Neural cell (in vitro differentiated cells): ENCODE results near the gene USP34. TPM values are rescaled to one million over a fixed set of nuclear protein-coding genes. Genes with fewer than 3 reads are reported as not detected.

Source experiments
- H2AFZ ChIP-seq: fragments of 200-600, 300-800 bp; sonication (generic), shearing (Covaris generic); 2 replicates; pipeline ENCODE4 v1.6.0; 2014; ENCODE audit warnings: low read depth, mild to moderate bottlenecking, antibody characterized with exemption, low read length, moderate library complexity
- H3F3A ChIP-seq: fragments of 200-600 bp; shearing (Covaris generic); 2 replicates; pipeline ENCODE4 v1.6.1; 2016; ENCODE audit warnings: mild to moderate bottlenecking, moderate library complexity, mixed read lengths, antibody characterized with exemption, low read length; ENCODE audit not compliant: insufficient read depth, poor library complexity, severe bottlenecking
- H3K27ac ChIP-seq: fragments of 200-600, 300-800 bp; sonication (generic), shearing (Covaris generic); 2 replicates; pipeline ENCODE4 v1.5.1; 2014; ENCODE audit warnings: mild to moderate bottlenecking, low read length, moderate library complexity
- H3K27me3 ChIP-seq: fragments of 300-800, 200-600 bp; sonication (generic), shearing (Covaris generic); 2 replicates; pipeline ENCODE4 v1.6.0; 2014; ENCODE audit warnings: mild to moderate bottlenecking, low read depth, low read length, moderate library complexity; ENCODE audit not compliant: insufficient read depth
- H3K36me3 ChIP-seq: fragments of 300-800, 200-600 bp; sonication (generic), shearing (Covaris generic); 2 replicates; pipeline ENCODE4 v1.5.1; 2014; ENCODE audit warnings: mild to moderate bottlenecking, antibody characterized with exemption, low read length, moderate library complexity; ENCODE audit not compliant: insufficient read depth
- H3K4me2 ChIP-seq: fragments of 300-800, 200-600 bp; sonication (generic), shearing (Covaris generic); 2 replicates; pipeline ENCODE4 v1.6.0; 2014; ENCODE audit warnings: mild to moderate bottlenecking, low read length
- H3K4me3 ChIP-seq: fragments of 300-800, 200-600 bp; sonication (generic), shearing (Covaris generic); 2 replicates; pipeline ENCODE4 v1.5.1; 2014; ENCODE audit warnings: mild to moderate bottlenecking, low read length, moderate library complexity
- H3K79me2 ChIP-seq: fragments of 200-600 bp; shearing (Covaris generic); replicated peaks from 2 replicates; pipeline ENCODE4 v1.6.0; 2014; ENCODE audit warnings: mild to moderate bottlenecking, low read length, moderate library complexity; ENCODE audit not compliant: insufficient read depth
- H3K9ac ChIP-seq: fragments of 300-800, 200-600 bp; sonication (generic), shearing (Covaris generic); 2 replicates; pipeline ENCODE4 v1.6.1; 2016; ENCODE audit warnings: mild to moderate bottlenecking, low read length, mixed read lengths
- H3K9me2 ChIP-seq: fragments of 200-600 bp; shearing (Covaris generic); 2 replicates; pipeline ENCODE4 v1.6.1; 2016; ENCODE audit warnings: mild to moderate bottlenecking, low read length, mixed read lengths; ENCODE audit not compliant: insufficient read depth
- H3K9me3 ChIP-seq: fragments of 200-600, 300-800 bp; sonication (generic), shearing (Covaris generic); 2 replicates; pipeline ENCODE4 v1.6.1; 2016; ENCODE audit warnings: mild to moderate bottlenecking, mixed run types, low read length, moderate library complexity, mixed read lengths
- H4K20me1 ChIP-seq: fragments of 200-600 bp; shearing (Covaris generic); 2 replicates; pipeline ENCODE4 v1.6.1; 2016; ENCODE audit warnings: mild to moderate bottlenecking, mixed run types; ENCODE audit not compliant: insufficient read depth
- CTCF ChIP-seq: fragments of 450-650 bp; IDR thresholded peaks from 2 replicates; pipeline ENCODE4 v1.5.1; 2014; ENCODE audit warnings: antibody characterized with exemption, mild to moderate bottlenecking, moderate library complexity; ENCODE audit not compliant: poor library complexity, severe bottlenecking
- EP300 ChIP-seq: fragments of 450-650 bp; conservative IDR thresholded peaks from 2 replicates; pipeline ENCODE4 v1.6.1; 2014; ENCODE audit warnings: antibody characterized with exemption, mild to moderate bottlenecking, moderate library complexity; ENCODE audit not compliant: poor library complexity, severe bottlenecking
- EZH2 ChIP-seq: fragments of 200-600, 300-800 bp; shearing (Covaris generic), sonication (generic); IDR thresholded peaks from 2 replicates; pipeline ENCODE4 v1.6.1; 2014; ENCODE audit warnings: antibody characterized with exemption, low read length, borderline replicate concordance, mild to moderate bottlenecking; ENCODE audit not compliant: insufficient read depth, poor library complexity, severe bottlenecking
- MXI1 ChIP-seq: fragments of 450-650 bp; conservative IDR thresholded peaks from 2 replicates; pipeline ENCODE4 v1.6.1; 2014; ENCODE audit warnings: antibody characterized with exemption, mild to moderate bottlenecking; ENCODE audit not compliant: poor library complexity, severe bottlenecking
- POLR2AphosphoS5 ChIP-seq: IDR thresholded peaks from 2 replicates; pipeline ENCODE4 v1.6.1; 2012
- RAD21 ChIP-seq: fragments of 450-650 bp; conservative IDR thresholded peaks from 2 replicates; pipeline ENCODE4 v1.6.1; 2014; ENCODE audit warnings: antibody characterized with exemption, mild to moderate bottlenecking, moderate library complexity
- SMC3 ChIP-seq: fragments of 450-650 bp; conservative IDR thresholded peaks from 2 replicates; pipeline ENCODE4 v1.6.1; 2014; ENCODE audit warnings: antibody characterized with exemption, mild to moderate bottlenecking, moderate library complexity; ENCODE audit not compliant: poor library complexity
- TAF1 ChIP-seq: IDR thresholded peaks from 2 replicates; pipeline ENCODE4 v1.6.1; 2012; ENCODE audit warnings: low read depth
- polyA plus RNA-seq: library from polyadenylated mRNA; depleted of rRNA; stranded (reverse); fragments of >200 nt; gene quantifications from 2 replicates; pipeline ENCODE4 v1.2.3, GENCODE V29; 2014
- TF ChIP-seq, protein P1 (sequence below): IDR thresholded peaks from 2 replicates; pipeline ENCODE4 v1.6.1; 2012; ENCODE audit warnings: borderline replicate concordance

Gene USP34
- polyA plus RNA-seq, 1 donor from 2014 or later, result 87.9 TPM

- H3K27ac ChIP-seq, result no peak overlapping the region
- H3K4me2 ChIP-seq, result no peak overlapping the region
- TF ChIP-seq POLR2AphosphoS5, result no peak
- no peak for TF ChIP-seq EZH2
- no peak for TF ChIP-seq MXI1
- TF ChIP-seq SMC3, result no peak
- TF ChIP-seq TAF1, result no peak
- TF ChIP-seq EP300, result no peak
- no peak for TF ChIP-seq RAD21
- TF ChIP-seq, protein P1, sequence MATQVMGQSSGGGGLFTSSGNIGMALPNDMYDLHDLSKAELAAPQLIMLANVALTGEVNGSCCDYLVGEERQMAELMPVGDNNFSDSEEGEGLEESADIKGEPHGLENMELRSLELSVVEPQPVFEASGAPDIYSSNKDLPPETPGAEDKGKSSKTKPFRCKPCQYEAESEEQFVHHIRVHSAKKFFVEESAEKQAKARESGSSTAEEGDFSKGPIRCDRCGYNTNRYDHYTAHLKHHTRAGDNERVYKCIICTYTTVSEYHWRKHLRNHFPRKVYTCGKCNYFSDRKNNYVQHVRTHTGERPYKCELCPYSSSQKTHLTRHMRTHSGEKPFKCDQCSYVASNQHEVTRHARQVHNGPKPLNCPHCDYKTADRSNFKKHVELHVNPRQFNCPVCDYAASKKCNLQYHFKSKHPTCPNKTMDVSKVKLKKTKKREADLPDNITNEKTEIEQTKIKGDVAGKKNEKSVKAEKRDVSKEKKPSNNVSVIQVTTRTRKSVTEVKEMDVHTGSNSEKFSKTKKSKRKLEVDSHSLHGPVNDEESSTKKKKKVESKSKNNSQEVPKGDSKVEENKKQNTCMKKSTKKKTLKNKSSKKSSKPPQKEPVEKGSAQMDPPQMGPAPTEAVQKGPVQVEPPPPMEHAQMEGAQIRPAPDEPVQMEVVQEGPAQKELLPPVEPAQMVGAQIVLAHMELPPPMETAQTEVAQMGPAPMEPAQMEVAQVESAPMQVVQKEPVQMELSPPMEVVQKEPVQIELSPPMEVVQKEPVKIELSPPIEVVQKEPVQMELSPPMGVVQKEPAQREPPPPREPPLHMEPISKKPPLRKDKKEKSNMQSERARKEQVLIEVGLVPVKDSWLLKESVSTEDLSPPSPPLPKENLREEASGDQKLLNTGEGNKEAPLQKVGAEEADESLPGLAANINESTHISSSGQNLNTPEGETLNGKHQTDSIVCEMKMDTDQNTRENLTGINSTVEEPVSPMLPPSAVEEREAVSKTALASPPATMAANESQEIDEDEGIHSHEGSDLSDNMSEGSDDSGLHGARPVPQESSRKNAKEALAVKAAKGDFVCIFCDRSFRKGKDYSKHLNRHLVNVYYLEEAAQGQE, result no peak
- no peak for TF ChIP-seq CTCF
- H4K20me1 ChIP-seq, result no peaks in the 10 kb centered on the region
- no peaks in the 10 kb centered on the region for H3K27me3 ChIP-seq
- no peak overlapping the region for H2AFZ ChIP-seq
- no peaks in the 10 kb centered on the region for H3K9me2 ChIP-seq
- no peak overlapping the region for H3K9ac ChIP-seq
- no peak overlapping the region for H3K4me3 ChIP-seq
- no peaks in the 10 kb centered on the region for H3K79me2 ChIP-seq
- H3K36me3 ChIP-seq, result peaks cover 15% of the 10 kb centered on the region
- no peaks in the 10 kb centered on the region for H3F3A ChIP-seq
- H3K9me3 ChIP-seq, result no peaks in the 10 kb centered on the region
Measured at GRCh38 chr2:61220768-61221167, 250.1 kb downstream of the USP34 start.

- no peaks in the 10 kb centered on the region for H4K20me1 ChIP-seq
- H3F3A ChIP-seq, result no peaks in the 10 kb centered on the region
- H3K27ac ChIP-seq, result no peak overlapping the region
- H3K27me3 ChIP-seq, result no peaks in the 10 kb centered on the region
- peaks cover 21% of the 10 kb centered on the region for H3K36me3 ChIP-seq
- no peak for TF ChIP-seq RAD21
- no peak for TF ChIP-seq EZH2
- no peak for TF ChIP-seq CTCF
- TF ChIP-seq, protein P1, result no peak
- TF ChIP-seq POLR2AphosphoS5, result no peak
- no peak for TF ChIP-seq TAF1
- no peak for TF ChIP-seq EP300
- H3K4me3 ChIP-seq, result no peak overlapping the region
- H2AFZ ChIP-seq, result no peak overlapping the region
- H3K9me3 ChIP-seq, result no peaks in the 10 kb centered on the region
- no peaks in the 10 kb centered on the region for H3K79me2 ChIP-seq
- no peaks in the 10 kb centered on the region for H3K9me2 ChIP-seq
- no peak overlapping the region for H3K9ac ChIP-seq
- no peak overlapping the region for H3K4me2 ChIP-seq
Measured at GRCh38 chr2:61218817-61219170, 252.1 kb downstream of the USP34 start.
